ENCODE measurements around the gene CRB1.

CRB1 gene

DNA sequence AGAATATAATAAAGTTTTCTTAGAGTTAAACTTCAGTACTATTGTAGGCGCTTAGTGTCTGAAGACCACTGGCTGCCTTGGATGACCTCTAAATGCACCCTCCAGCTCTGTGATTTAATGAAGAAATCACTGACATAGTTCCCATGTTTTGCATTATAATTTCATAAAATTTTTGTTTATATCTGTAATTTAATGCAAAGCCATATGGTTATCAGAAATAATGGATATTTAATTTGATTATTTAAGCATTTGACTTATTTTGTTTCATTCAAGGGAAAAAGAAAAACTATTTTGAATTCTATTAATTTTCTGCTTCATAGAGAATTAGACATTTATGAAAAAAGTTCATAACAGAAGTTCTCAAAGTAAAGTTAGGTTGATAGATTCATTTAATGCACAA lies 18.6 kb downstream of the CRB1 start:
- H4K8ac ChIP-seq (ENCODE audit: low read depth, low read length) = no peak overlapping the region
- no peak overlapping the region for H2BK12ac ChIP-seq (ENCODE audit: low read length)
- no peaks in the 10 kb centered on the region for H3K27me3 ChIP-seq (ENCODE audit: insufficient read depth, low read length)
- no peaks in the 10 kb centered on the region for H3K4me1 ChIP-seq (ENCODE audit: control insufficient read depth in 1 of 2, insufficient read depth in 2 of 2, low read length in 2 of 2)
- H3K79me2 ChIP-seq (ENCODE audit: control insufficient read depth, insufficient read depth, low read length, poor library complexity) = no peaks in the 10 kb centered on the region
- no peaks in the 10 kb centered on the region for H3K9me3 ChIP-seq (ENCODE audit: insufficient read depth, low read depth, low read length)
- DNase-seq = no peak
- H2AK5ac ChIP-seq (ENCODE audit: low read length) = no peak overlapping the region
- no peak overlapping the region for H2BK5ac ChIP-seq (ENCODE audit: low read depth, low read length, poor library complexity)
- WGBS (ENCODE audit: extremely low coverage, insufficient coverage, insufficient read length) = no CpG with 5 or more reads among the region's 1 CpG
- no peak overlapping the region for H3K4me2 ChIP-seq (ENCODE audit: low read length)
- no peak overlapping the region for H3K4ac ChIP-seq (ENCODE audit: low read depth, low read length)
- H3K36me3 ChIP-seq (ENCODE audit: control insufficient read depth in 1 of 2, insufficient read depth in 2 of 2, low read length in 2 of 2) = no peaks in the 10 kb centered on the region
- no peaks in the 10 kb centered on the region for H3K79me1 ChIP-seq (ENCODE audit: low read length)
- no peak overlapping the region for H4K12ac ChIP-seq (ENCODE audit: low read depth, low read length)
- no peak overlapping the region for H4K91ac ChIP-seq (ENCODE audit: low read depth, low read length)
- H3K9ac ChIP-seq (ENCODE audit: low read length) = no peak overlapping the region
- H3K4me3 ChIP-seq (ENCODE audit: low read depth, low read length) = no peak overlapping the region
- H3K27ac ChIP-seq (ENCODE audit: low read depth, low read length) = no peak overlapping the region
- H3K23ac ChIP-seq (ENCODE audit: low read length) = no peak overlapping the region
- H2AFZ ChIP-seq (ENCODE audit: insufficient read depth, low read length, poor library complexity) = no peak overlapping the region
- no peak overlapping the region for H3K18ac ChIP-seq (ENCODE audit: low read length)
- no peak overlapping the region for H2BK120ac ChIP-seq (ENCODE audit: insufficient read depth, low read length, poor library complexity)
- no peak overlapping the region for H3K14ac ChIP-seq (ENCODE audit: low read length)

DNA sequence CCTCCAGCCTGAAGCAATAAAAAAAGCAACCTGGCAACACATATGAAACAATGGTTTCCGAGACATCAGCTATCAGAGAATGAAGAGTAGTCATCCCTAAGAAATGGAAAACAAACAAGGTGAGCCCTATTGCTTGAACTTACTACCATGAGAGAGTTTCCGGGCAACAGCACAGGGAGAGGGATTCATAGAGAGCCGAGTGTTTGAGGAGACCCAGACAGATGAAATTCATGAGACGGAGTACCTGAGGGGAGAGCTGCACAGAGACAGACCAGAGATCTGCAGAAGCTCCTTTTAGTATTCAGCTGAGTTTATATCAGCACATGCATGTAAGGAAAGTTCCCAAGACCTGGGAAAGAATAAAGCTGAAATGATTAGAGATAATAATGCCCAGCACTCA lies 19.8 kb downstream of the CRB1 start:
- Histone ChIP-seq H4K8ac (ENCODE audit: low read depth, low read length) (no peak overlapping the region), H2BK5ac (ENCODE audit: low read depth, low read length, poor library complexity) (no peak overlapping the region), H3K18ac (ENCODE audit: low read length) (no peak overlapping the region), H3K27ac (ENCODE audit: low read depth, low read length) (no peak overlapping the region), H3K14ac (ENCODE audit: low read length) (no peak overlapping the region), H2BK120ac (ENCODE audit: insufficient read depth, low read length, poor library complexity) (no peak overlapping the region), H3K9me3 (ENCODE audit: insufficient read depth, low read depth, low read length) (no peaks in the 10 kb centered on the region), H3K4me1 (ENCODE audit: control insufficient read depth in 1 of 2, insufficient read depth in 2 of 2, low read length in 2 of 2) (no peaks in the 10 kb centered on the region), H3K4me3 (ENCODE audit: low read depth, low read length) (no peak overlapping the region), H3K4ac (ENCODE audit: low read depth, low read length) (no peak overlapping the region), H2AK5ac (ENCODE audit: low read length) (no peak overlapping the region), H4K91ac (ENCODE audit: low read depth, low read length) (no peak overlapping the region), H3K9ac (ENCODE audit: low read length) (no peak overlapping the region), H3K23ac (ENCODE audit: low read length) (no peak overlapping the region), H3K79me1 (ENCODE audit: low read length) (no peaks in the 10 kb centered on the region), H4K12ac (ENCODE audit: low read depth, low read length) (no peak overlapping the region), H2BK12ac (ENCODE audit: low read length) (no peak overlapping the region), H2AFZ (ENCODE audit: insufficient read depth, low read length, poor library complexity) (no peak overlapping the region), H3K36me3 (ENCODE audit: control insufficient read depth in 1 of 2, insufficient read depth in 2 of 2, low read length in 2 of 2) (no peaks in the 10 kb centered on the region), H3K79me2 (ENCODE audit: control insufficient read depth, insufficient read depth, low read length, poor library complexity) (no peaks in the 10 kb centered on the region), H3K4me2 (ENCODE audit: low read length) (no peak overlapping the region), H3K27me3 (ENCODE audit: insufficient read depth, low read length) (no peaks in the 10 kb centered on the region)
- DNase-seq = no peak
- WGBS (ENCODE audit: extremely low coverage, insufficient coverage, insufficient read length) = no CpG with 5 or more reads among the region's 4 CpGs

- no peak overlapping the region for H2BK120ac ChIP-seq (ENCODE audit: insufficient read depth, low read length, poor library complexity)
- no peaks in the 10 kb centered on the region for H3K9me3 ChIP-seq (ENCODE audit: insufficient read depth, low read depth, low read length)
- H3K27ac ChIP-seq (ENCODE audit: low read depth, low read length) = no peak overlapping the region
- DNase-seq = peak in 1 of 2 donors; percentile 40
- H4K8ac ChIP-seq (ENCODE audit: low read depth, low read length) = no peak overlapping the region
- no peak overlapping the region for H4K12ac ChIP-seq (ENCODE audit: low read depth, low read length)
- H2AFZ ChIP-seq (ENCODE audit: insufficient read depth, low read length, poor library complexity) = no peak overlapping the region
- no peaks in the 10 kb centered on the region for H3K27me3 ChIP-seq (ENCODE audit: insufficient read depth, low read length)
- no peak overlapping the region for H3K4me2 ChIP-seq (ENCODE audit: low read length)
- H4K91ac ChIP-seq (ENCODE audit: low read depth, low read length) = no peak overlapping the region
- no peaks in the 10 kb centered on the region for H3K36me3 ChIP-seq (ENCODE audit: control insufficient read depth in 1 of 2, insufficient read depth in 2 of 2, low read length in 2 of 2)
- no peak overlapping the region for H3K14ac ChIP-seq (ENCODE audit: low read length)
- no peak overlapping the region for H3K4ac ChIP-seq (ENCODE audit: low read depth, low read length)
- H2BK5ac ChIP-seq (ENCODE audit: low read depth, low read length, poor library complexity) = no peak overlapping the region
- H3K18ac ChIP-seq (ENCODE audit: low read length) = no peak overlapping the region
- H3K23ac ChIP-seq (ENCODE audit: low read length) = no peak overlapping the region
- no peaks in the 10 kb centered on the region for H3K4me1 ChIP-seq (ENCODE audit: control insufficient read depth in 1 of 2, insufficient read depth in 2 of 2, low read length in 2 of 2)
- no peak overlapping the region for H2BK12ac ChIP-seq (ENCODE audit: low read length)
- no peaks in the 10 kb centered on the region for H3K79me1 ChIP-seq (ENCODE audit: low read length)
- no peak overlapping the region for H2AK5ac ChIP-seq (ENCODE audit: low read length)
- H3K4me3 ChIP-seq (ENCODE audit: low read depth, low read length) = no peak overlapping the region
- no peak overlapping the region for H3K9ac ChIP-seq (ENCODE audit: low read length)
- no peaks in the 10 kb centered on the region for H3K79me2 ChIP-seq (ENCODE audit: control insufficient read depth, insufficient read depth, low read length, poor library complexity)
Observed at GRCh38 chr1:197302775-197303174, 34.7 kb downstream of the CRB1 start.

DNA sequence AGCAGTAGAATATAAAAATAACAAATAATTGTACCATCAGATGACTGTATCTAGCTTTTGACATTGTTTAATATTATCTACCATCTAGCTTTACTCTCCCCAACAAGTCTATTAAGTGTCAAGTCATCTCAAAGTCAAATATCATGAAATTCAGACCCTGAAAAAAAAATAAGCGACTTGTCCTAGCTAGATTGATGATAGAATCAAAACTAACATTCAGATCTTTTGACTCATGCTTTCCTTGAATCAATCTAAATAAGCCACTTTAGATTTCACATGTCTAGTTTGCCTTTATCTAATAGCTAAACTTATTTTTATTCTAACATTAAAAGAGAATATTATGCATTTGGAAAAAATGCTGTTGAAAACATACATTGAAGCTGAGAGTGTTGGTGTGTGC lies 35.4 kb downstream of the CRB1 start:
- Histone ChIP-seq H3K27me3 (ENCODE audit: insufficient read depth, low read length) (no peaks in the 10 kb centered on the region), H3K79me2 (ENCODE audit: control insufficient read depth, insufficient read depth, low read length, poor library complexity) (no peaks in the 10 kb centered on the region), H3K36me3 (ENCODE audit: control insufficient read depth in 1 of 2, insufficient read depth in 2 of 2, low read length in 2 of 2) (no peaks in the 10 kb centered on the region), H3K23ac (ENCODE audit: low read length) (no peak overlapping the region), H2AFZ (ENCODE audit: insufficient read depth, low read length, poor library complexity) (no peak overlapping the region), H3K9me3 (ENCODE audit: insufficient read depth, low read depth, low read length) (no peaks in the 10 kb centered on the region), H3K27ac (ENCODE audit: low read depth, low read length) (no peak overlapping the region), H2BK12ac (ENCODE audit: low read length) (no peak overlapping the region), H3K4me2 (ENCODE audit: low read length) (no peak overlapping the region), H3K4me3 (ENCODE audit: low read depth, low read length) (no peak overlapping the region), H2BK5ac (ENCODE audit: low read depth, low read length, poor library complexity) (no peak overlapping the region), H4K8ac (ENCODE audit: low read depth, low read length) (no peak overlapping the region), H3K9ac (ENCODE audit: low read length) (no peak overlapping the region), H3K14ac (ENCODE audit: low read length) (no peak overlapping the region), H4K91ac (ENCODE audit: low read depth, low read length) (no peak overlapping the region), H3K79me1 (ENCODE audit: low read length) (no peaks in the 10 kb centered on the region), H2AK5ac (ENCODE audit: low read length) (no peak overlapping the region), H3K18ac (ENCODE audit: low read length) (no peak overlapping the region), H2BK120ac (ENCODE audit: insufficient read depth, low read length, poor library complexity) (no peak overlapping the region), H3K4me1 (ENCODE audit: control insufficient read depth in 1 of 2, insufficient read depth in 2 of 2, low read length in 2 of 2) (no peaks in the 10 kb centered on the region), H4K12ac (ENCODE audit: low read depth, low read length) (no peak overlapping the region), H3K4ac (ENCODE audit: low read depth, low read length) (no peak overlapping the region)
- WGBS (ENCODE audit: extremely low coverage, insufficient coverage, insufficient read length) = no CpG with 5 or more reads among the region's 1 CpG
- DNase-seq = no peak
